ENCODE data around the gene LRCH1. TPM values are rescaled to one million over a fixed set of nuclear protein-coding genes. Genes with fewer than 3 reads are reported as not detected.

Gene LRCH1
- polyA plus RNA-seq, 3 donors = 30.8 to 35.4 (median 33.6) TPM

DNA sequence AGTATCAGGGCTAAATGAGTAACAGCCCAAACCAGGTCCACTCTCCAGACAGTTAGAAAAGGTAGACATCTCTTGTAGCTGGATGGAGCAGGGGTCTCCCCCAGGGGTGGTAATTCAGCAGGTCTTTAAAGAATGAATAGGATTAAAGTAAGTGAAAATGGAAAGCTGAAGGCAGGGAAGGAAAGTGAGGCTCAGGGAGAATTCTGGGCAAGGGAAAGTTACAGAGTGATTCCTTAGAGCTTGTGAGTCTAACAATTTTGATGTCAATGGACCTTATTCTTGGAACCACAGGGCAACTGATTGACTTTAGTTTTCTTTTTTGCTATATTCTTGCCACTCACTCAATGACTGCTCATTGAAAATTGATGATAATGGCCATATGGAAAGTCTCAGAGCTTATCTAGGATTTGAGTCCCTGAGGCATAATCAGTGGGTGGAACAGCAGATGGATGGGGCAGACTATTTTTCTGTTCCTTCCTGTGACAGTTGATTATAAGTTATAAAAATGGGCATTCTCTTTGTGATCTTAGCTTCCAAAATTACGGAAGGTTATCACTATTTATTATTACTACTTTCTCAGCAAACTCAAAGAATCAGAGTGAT lies 76.9 kb downstream of the LRCH1 start:
- no peak for DNase-seq (ENCODE audit: low read depth in 3 of 3, low spot score in 2 of 3)

- DNase-seq (ENCODE audit: low read depth in 3 of 3, low spot score in 2 of 3) = no peak
Observed at GRCh38 chr13:46630431-46631178, 77.6 kb downstream of the LRCH1 start.

DNA sequence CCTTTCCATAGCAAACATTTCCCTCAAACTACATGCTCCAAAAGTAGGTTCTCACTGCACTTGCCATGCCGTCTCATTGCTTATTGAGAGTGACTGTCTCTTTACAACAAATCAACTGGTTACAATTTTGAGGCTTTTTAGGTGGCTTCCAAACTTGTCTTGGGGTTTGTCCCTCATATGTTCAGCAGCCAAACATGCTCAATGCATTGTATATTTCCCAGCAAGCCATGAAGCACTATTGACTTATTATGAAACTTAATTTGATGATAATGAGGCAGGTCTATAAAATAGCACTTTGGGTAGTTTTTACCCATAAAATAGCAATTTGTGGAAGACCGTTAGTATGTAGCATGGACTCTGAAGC lies 78.2 kb downstream of the LRCH1 start:
- no peak for DNase-seq (ENCODE audit: low read depth in 3 of 3, low spot score in 2 of 3)

- DNase-seq (ENCODE audit: low read depth in 3 of 3, low spot score in 2 of 3) = no peak
Observed at GRCh38 chr13:46632176-46632575, 79.2 kb downstream of the LRCH1 start.

GRCh38 chr13:46633416-46633815 lies 80.4 kb downstream of the LRCH1 start:
- DNase-seq (ENCODE audit: low read depth in 3 of 3, low spot score in 2 of 3) = no peak

DNA sequence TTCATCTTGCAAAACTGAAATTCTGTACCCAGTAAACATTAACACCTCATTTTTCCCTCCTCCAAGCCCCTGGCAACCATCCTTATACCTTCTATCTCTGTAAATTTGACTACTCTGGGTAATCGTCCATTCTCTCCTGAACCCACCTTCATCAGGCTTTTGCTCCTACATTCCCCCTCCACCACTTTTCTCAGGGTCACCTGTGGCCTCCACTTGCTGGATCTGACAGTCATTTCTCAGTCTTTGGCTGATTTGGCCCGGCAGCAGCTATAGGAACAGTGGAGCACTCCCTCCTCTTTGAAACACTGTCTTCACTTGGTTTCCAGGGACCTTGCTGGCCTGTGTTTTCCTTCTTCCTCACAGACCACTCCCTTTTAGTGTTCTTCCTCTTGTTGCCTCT lies 83.5 kb downstream of the LRCH1 start:
- no peak for DNase-seq (ENCODE audit: low read depth in 3 of 3, low spot score in 2 of 3)

GRCh38 chr13:46637213-46637612 lies 84.2 kb downstream of the LRCH1 start:
- no peak for DNase-seq (ENCODE audit: low read depth in 3 of 3, low spot score in 2 of 3)

DNA sequence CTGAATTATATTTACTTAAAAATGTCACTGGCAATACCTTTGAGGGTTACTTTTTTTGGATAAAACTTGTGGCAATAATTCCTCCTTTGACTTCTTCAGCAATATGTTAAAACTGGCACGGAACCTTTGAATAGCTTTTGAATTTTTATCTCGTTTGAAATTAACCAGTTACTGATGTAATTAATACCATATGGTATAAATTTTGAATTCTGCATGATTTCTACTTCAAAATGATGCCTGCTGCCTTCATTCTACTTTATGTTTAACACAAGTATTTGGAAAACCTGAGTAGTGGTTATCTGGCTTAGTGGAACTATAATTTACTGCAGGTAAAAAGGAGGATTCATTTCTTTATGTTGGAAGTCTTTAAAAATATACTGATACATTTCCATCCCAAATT lies 85.3 kb downstream of the LRCH1 start:
- no peak for DNase-seq (ENCODE audit: low read depth in 3 of 3, low spot score in 2 of 3)

- DNase-seq (ENCODE audit: low read depth in 3 of 3, low spot score in 2 of 3) = no peak
Observed at GRCh38 chr13:46639033-46639981, 86.3 kb downstream of the LRCH1 start.

DNA sequence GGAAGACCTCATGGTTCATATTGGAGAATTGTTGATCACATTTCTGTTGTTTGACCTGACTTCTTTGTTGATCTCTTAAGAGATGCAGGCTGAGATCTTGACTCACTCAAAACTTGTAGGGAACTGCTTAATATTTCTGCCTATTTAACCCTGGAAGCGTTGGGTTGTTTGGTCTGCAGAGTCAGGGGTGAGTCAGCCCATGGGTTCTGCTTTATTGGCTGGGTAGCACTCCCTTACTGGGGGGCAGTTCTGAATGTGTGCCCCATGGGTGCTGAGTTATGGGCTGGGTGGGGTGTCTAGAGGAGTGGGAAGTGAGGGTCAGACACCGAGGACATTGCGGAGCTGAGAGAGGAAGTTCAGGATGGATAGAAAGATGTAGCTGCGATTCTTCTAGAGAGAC lies 87.9 kb downstream of the LRCH1 start:
- DNase-seq (ENCODE audit: low read depth in 3 of 3, low spot score in 2 of 3) = no peak

DNA sequence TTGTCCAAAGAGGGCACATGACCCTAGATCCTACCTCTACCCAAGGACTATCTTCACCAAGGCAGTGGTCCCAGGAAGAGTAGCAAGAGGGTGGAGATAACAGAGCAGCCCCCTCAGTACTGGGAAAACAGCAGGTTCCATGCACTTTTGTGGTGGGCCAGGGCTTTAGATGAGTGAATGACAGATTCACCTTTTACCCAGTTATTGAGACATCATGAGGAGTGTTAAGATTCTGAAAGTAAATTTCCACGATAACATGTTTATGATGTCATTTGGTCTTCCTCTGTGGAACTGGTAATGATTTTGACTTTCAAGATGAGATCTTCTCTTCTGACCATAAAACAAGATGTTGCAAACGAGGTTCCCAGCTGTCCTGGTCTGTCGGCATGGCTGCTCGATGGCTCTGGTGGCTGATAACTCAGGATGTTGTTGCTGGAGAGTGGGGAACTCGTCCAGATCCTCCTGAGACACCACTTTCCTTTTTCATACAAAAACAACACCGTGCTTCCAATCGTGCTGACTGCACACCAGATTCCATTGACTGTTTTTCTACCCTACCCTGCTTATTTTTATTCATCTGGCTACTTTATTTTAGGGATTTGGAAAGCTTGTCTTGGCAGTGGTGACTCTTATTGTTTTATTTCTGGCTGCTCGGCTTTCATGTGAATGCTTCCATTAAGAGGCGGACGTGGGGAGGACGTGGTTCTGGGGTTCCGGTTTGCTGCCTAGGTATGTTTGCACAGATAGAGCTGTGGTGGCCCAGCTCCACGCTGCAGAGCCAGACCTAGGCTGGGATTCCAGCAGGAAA lies 88.5 kb downstream of the LRCH1 start:
- no peak for DNase-seq (ENCODE audit: low read depth in 3 of 3, low spot score in 2 of 3)

- no peak for DNase-seq (ENCODE audit: low read depth in 3 of 3, low spot score in 2 of 3)
Observed at GRCh38 chr13:46642254-46642653, 89.3 kb downstream of the LRCH1 start.

- no peak for DNase-seq (ENCODE audit: low read depth in 3 of 3, low spot score in 2 of 3)
Observed at GRCh38 chr13:46643165-46643777, 90.3 kb downstream of the LRCH1 start.

GRCh38 chr13:46644816-46645215 lies 91.8 kb downstream of the LRCH1 start:
- no peak for DNase-seq (ENCODE audit: low read depth in 3 of 3, low spot score in 2 of 3)

DNA sequence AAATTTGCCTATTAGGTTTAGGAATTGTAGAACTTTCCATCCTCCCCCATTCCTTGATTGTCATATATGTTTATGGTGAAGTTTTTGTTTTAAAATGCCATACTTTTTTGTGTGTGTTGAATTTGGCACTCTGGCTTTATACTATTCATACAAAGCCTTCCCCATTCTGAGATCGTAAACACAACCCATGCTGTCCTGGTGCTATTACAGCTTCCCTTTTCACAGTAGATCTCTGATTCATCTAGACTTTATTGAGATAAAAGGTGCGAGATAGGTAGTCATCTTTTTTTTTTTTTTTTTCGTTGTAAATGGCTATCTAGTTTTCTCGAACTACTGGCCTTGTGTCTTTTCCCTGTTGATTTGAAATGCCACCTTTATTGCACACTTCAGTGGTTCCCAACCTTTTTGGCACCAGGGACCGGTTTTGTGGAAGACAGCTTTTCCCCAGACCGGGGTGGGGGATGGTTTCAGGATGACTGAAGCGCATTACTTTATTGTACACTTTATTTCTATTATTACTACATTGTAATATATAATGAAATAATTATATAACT lies 94.6 kb downstream of the LRCH1 start:
- no peak for DNase-seq (ENCODE audit: low read depth in 3 of 3, low spot score in 2 of 3)

DNA sequence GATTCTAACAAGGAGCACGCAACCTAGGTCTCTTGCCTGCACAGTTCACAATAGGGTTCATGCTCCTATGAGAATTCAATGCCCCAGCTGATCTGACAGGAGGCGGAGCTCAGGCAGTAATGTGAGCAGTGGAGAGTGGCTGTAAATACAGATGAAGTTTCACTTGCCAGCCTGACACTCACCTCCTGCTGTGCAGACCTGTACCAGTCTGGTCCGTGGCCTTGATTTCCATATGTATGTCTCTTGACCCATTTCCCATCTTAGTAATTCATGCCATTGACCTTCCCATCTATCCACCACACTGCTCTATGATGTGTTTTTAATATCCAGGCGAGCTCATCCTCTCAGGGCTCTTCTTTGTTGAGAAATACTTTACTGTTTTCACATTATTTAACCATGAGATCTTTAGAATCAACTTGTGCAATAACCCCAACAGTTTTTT lies 95.2 kb downstream of the LRCH1 start:
- no peak for DNase-seq (ENCODE audit: low read depth in 3 of 3, low spot score in 2 of 3)

DNA sequence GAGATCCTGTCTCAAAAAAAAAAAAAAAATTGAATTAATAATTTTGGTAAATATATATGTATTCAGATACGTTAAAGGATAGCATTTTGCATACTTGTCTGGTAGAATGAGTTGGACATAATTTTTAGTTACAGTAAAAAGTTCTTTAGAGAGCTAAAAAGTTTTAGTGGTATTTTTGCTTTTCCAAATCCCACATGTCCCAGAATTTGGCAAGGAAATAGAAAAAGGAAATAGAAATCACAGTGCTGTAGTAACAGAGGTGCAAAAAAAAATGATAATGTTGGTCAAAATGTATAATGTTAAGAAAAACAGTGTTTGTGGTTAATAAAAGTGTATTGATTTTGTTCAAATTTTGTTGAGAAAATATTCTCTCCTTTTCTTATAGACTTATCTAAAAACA lies 96.8 kb downstream of the LRCH1 start:
- no peak for DNase-seq (ENCODE audit: low read depth in 3 of 3, low spot score in 2 of 3)

DNA sequence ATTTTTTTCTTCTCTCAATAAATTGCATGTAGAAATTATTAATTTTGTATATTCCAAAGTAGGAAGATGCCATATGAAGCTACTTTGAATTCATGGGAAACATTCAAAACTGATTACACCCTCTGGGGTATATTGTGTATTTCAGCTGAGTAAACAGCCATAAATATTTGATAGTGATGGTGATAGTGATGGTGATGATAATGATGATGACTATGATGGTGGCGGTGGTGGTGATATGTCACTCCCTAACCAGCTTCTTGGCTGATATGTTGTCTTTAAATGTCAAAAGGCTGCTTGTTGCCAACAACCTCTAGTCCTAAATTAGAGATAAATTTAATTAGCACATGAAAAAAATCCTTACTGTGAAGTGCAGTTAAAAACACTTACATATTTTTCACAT lies 102.0 kb downstream of the LRCH1 start:
- DNase-seq (ENCODE audit: low read depth in 3 of 3, low spot score in 2 of 3) = no peak

GRCh38 chr13:46655377-46656180 lies 102.6 kb downstream of the LRCH1 start:
- DNase-seq (ENCODE audit: low read depth in 3 of 3, low spot score in 2 of 3) = no peak
